ENCODE results near the gene FER. TPM values are rescaled to one million over a fixed set of nuclear protein-coding genes. Genes with fewer than 3 reads are reported as not detected.

Gene FER
- total and polyA plus RNA-seq, 9 of the 15 experiments (the other 6 are each of a cell fraction or from before 2014, with no cell fraction given): 6.7 to 18.2 (median 8.9) TPM

- TF ChIP-seq AFF4 (CRISPR knock-in tag; IDR thresholded peaks at IDR 0.05) (peak; percentile 97), CXXC5 (CRISPR knock-in tag; IDR thresholded peaks at IDR 0.05) (peak; percentile 68), USF1 (CRISPR knock-in tag; IDR thresholded peaks at IDR 0.05) (peak; percentile 97), ZNF830 (CRISPR knock-in tag; IDR thresholded peaks at IDR 0.05) (0 out of 2 replicates have a peak, but pooled peaks have one; percentile 66), SPI1 (IDR thresholded peaks at IDR 0.05; ENCODE audit: borderline replicate concordance, low read depth, low read length) (0 out of 2 replicates have a peak, but pooled peaks have one; percentile 3), STAT5A (IDR thresholded peaks at IDR 0.05; ENCODE audit: borderline replicate concordance, low read length) (no peak; the same call in 1 of the 2 replicates), LEF1 (IDR thresholded peaks at IDR 0.05) (peak; percentile 19; the same call in 1 of the 2 replicates), ZNF134 (CRISPR knock-in tag; conservative IDR thresholded peaks at IDR 0.05) (0 out of 2 replicates have a peak, but pooled peaks have one; percentile 3), ZNF232 (CRISPR knock-in tag; IDR thresholded peaks at IDR 0.05) (0 out of 2 replicates have a peak, but pooled peaks have one; percentile 76), TRIM28 (IDR thresholded peaks at IDR 0.05) (peak; percentile 52; the same call in 1 of the 2 replicates), THRB (CRISPR knock-in tag; conservative IDR thresholded peaks at IDR 0.05) (no peak), FOXA1 (IDR thresholded peaks at IDR 0.05; ENCODE audit: borderline replicate concordance) (no peak), KDM5B (IDR thresholded peaks at IDR 0.05; ENCODE audit: insufficient replicate concordance, low read depth, low read length) (peak; percentile 95), HMBOX1 (IDR thresholded peaks at IDR 0.05) (no peak), FIP1L1 (IDR thresholded peaks at IDR 0.05; ENCODE audit: low read depth, low read length, poor library complexity, severe bottlenecking) (peak; percentile 86), NR2F6 (CRISPR knock-in tag; IDR thresholded peaks at IDR 0.05) (no peak)
Measured at GRCh38 chr5:108748401-108749127, 867 bp downstream of the FER start (continued).
